D721Med (cell line): ENCODE data around the gene NPFF.

ENCODE experiments used
- DNase-seq: peaks from one replicate; pipeline ENCODE4 v3.0.0; 2011; ENCODE audit warnings: low spot score; ENCODE audit not compliant: insufficient read length
- FAIRE-seq: peaks from 2 replicates; lab custom pipeline; 2011; peaks lifted over from hg19 to GRCh38; lab: Jason Lieb, UNC
- CTCF ChIP-seq: IDR thresholded peaks from 2 replicates; pipeline ENCODE4 v1.5.1; 2012; ENCODE audit warnings: mild to moderate bottlenecking, control low read depth; ENCODE audit not compliant: insufficient read depth; ENCODE audit errors: missing control alignments

Gene NPFF

GRCh38 chr12:53478865-53479264 lies 28.4 kb downstream of the NPFF start:
- no peak for FAIRE-seq

GRCh38 chr12:53476769-53477209 lies 30.5 kb downstream of the NPFF start:
- FAIRE-seq (peak; percentile 48), DNase-seq (no peak)
- peak; percentile 38 for TF ChIP-seq CTCF

More at GRCh38 chr12:53478865-53479264, 28.4 kb downstream of the NPFF start:
- TF ChIP-seq CTCF = no peak
- DNase-seq = no peak

DNA sequence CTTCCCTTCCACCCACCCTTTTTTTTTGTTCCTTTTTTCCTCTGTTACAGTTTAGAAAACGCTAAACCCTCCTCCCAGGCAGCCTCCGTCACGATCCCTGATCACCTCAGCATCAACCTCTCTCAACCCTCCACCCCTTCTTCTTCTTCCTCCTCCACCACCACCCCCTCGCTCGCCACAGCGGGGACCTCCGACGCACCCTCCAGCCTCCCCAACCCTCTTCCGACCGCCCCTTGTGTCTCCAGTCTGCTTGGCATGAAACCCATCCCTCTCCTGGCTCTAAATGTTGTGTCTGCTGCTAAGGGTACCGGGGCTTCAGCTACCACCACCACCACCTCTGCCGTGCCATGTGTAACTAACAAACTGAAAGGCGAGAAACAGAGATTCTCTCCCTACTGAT lies 32.5 kb downstream of the NPFF start:
- no peak for FAIRE-seq
- no peak for DNase-seq
- TF ChIP-seq CTCF = no peak

GRCh38 chr12:53474077-53474476 lies 33.2 kb downstream of the NPFF start:
- DNase-seq = no peak
- no peak for FAIRE-seq
- TF ChIP-seq CTCF = no peak

- FAIRE-seq (no peak), DNase-seq (no peak)
- TF ChIP-seq CTCF = no peak
Observed at GRCh38 chr12:53472056-53472582, 35.2 kb downstream of the NPFF start.

DNA sequence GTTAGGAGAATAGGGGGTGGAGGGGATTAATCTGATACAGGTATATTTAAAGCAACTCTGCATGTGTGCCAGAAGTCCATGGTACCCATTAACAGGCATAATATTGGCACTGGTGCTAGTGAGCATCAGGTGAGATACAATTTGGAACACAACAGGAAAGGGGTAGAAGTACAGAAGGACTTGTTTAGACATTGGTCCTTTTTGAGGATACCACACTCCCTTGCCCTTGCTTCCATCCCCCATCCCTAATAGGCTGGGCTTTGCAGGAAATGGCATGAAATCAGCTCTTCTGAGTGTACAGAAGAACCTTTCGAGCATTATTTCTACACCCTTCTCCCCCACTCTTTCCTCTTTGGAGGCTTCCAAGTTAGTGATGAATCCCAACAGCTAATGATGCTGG lies 39.0 kb downstream of the NPFF start:
- no peak for TF ChIP-seq CTCF
- DNase-seq (no peak), FAIRE-seq (no peak)

GRCh38 chr12:53467880-53468279 lies 39.4 kb downstream of the NPFF start:
- DNase-seq (no peak), FAIRE-seq (no peak)
- no peak for TF ChIP-seq CTCF
